ENCODE measurements around the gene GTF2B.

- TF ChIP-seq CTCF (conservative IDR thresholded peaks at IDR 0.05) (no peak), EZH2 (IDR thresholded peaks at IDR 0.05; ENCODE audit: low read depth) (no peak)
Measured at GRCh38 chr1:88813471-88813870, 77.9 kb downstream of the GTF2B start.

Data from PC-9 (cell line).